HCT116 (cell line): ENCODE measurements around the gene PCDH19. TPM values are rescaled to one million over a fixed set of nuclear protein-coding genes. Genes with fewer than 3 reads are reported as not detected.

Experiments used
- ATAC-seq: fragments of 200-7000 bp; cut with Tn5 transposase; 2 replicates; pipeline ENCODE4 v1.9.1; 2020; ENCODE audit warnings: mild to moderate bottlenecking, moderate library complexity
- BruUV-seq: library from RNA; stranded (reverse); fragments of 400-500 nt; replicated peaks from 2 replicates; lab custom pipeline; 2021; lab: Mats Ljungman, UMichigan
- CTCF ChIA-PET: fragments of 300-600 bp; sonication (Branson Sonifier 250); formaldehyde crosslinking; loops from one replicate; lab custom pipeline; 2021; ENCODE audit warnings: antibody characterized with exemption; lab: Charles Lee
- POLR2A ChIA-PET: fragments of 300-600, 350-600 bp; sonication (Branson Sonifier 250); formaldehyde crosslinking; loops from one replicate; lab custom pipeline; 2021; ENCODE audit warnings: antibody characterized with exemption; lab: Charles Lee
- RAD21 ChIA-PET, 2 experiments: fragments of 300-600 bp; sonication (Branson Sonifier 250); formaldehyde crosslinking; loops; one replicate each; lab custom pipeline; 2023; ENCODE audit warnings: low total read pairs in 2 of 2; ENCODE audit not compliant: uncharacterized antibody in 2 of 2, unreplicated experiment in 2 of 2, low non-redundant PET in 1 of 2; lab: Charles Lee
- DNase-seq: peaks from one replicate; pipeline ENCODE4 v3.0.0-alpha.2; 2010; ENCODE audit warnings: low read depth, low spot score
- H2AFZ ChIP-seq: fragments of 200-600 bp; shearing (Covaris generic), sonication (generic); 2 replicates; pipeline ENCODE4 v1.6.1; 2017; ENCODE audit warnings: low read depth, mixed run types, mixed read lengths, antibody characterized with exemption, low read length; ENCODE audit not compliant: poor library complexity, severe bottlenecking
- H3K27ac ChIP-seq: 2 replicates; pipeline ENCODE4 v1.5.1; 2012; ENCODE audit warnings: low read depth, low read length
- H3K27me3 ChIP-seq: fragments of 200-600 bp; sonication (generic); 2 replicates; pipeline ENCODE4 v1.6.1; 2016; ENCODE audit warnings: mixed run types, low read length, mixed read lengths; ENCODE audit not compliant: insufficient read depth
- H3K36me3 ChIP-seq, 2 experiments: fragments of 200-500 bp in 1 of 2; fragments of 200-600 bp in 1 of 2; sonication (Bioruptor generic) in 1 of 2; sonication (generic) in 1 of 2; 2 replicates each; pipeline versions ENCODE4 v1.5.1 to v1.6.1; 2014 to 2016; ENCODE audit warnings: low read length in 2 of 2, inconsistent platforms in 1 of 2, mixed read lengths in 1 of 2, mixed run types in 1 of 2; ENCODE audit not compliant: insufficient read depth in 2 of 2, control insufficient read depth in 1 of 2
- H3K4me1 ChIP-seq, 2 experiments: fragments of 200-600 bp in 1 of 2; sonication (generic) in 1 of 2; 2 replicates each; pipeline versions ENCODE4 v1.5.1 to v1.6.1; 2012 to 2017; ENCODE audit warnings: low read length in 2 of 2, inconsistent platforms in 1 of 2, mild to moderate bottlenecking in 1 of 2, mixed read lengths in 1 of 2, mixed run types in 1 of 2, moderate library complexity in 1 of 2; ENCODE audit not compliant: insufficient read depth in 2 of 2, control insufficient read depth in 1 of 2
- H3K4me2 ChIP-seq: fragments of 200-600 bp; sonication (generic); 2 replicates; pipeline ENCODE4 v1.6.1; 2017; ENCODE audit warnings: mixed run types, low read length, mixed read lengths
- H3K4me3 ChIP-seq, 2 experiments: fragments of 200-600 bp in 1 of 2; sonication (generic) in 1 of 2; replicated peaks in 1 of 2; 2 replicates each; pipeline ENCODE4 v1.5.1; 2011 to 2016; ENCODE audit warnings: low read length in 2 of 2, control low read depth in 1 of 2, low read depth in 1 of 2, mild to moderate bottlenecking in 1 of 2, mixed read lengths in 1 of 2, mixed run types in 1 of 2
- H3K79me2 ChIP-seq: fragments of 200-600 bp; sonication (generic); 2 replicates; pipeline ENCODE4 v1.6.1; 2017; ENCODE audit warnings: mild to moderate bottlenecking, mixed run types, low read length, moderate library complexity, mixed read lengths; ENCODE audit not compliant: insufficient read depth
- H3K9ac ChIP-seq: fragments of 200-600 bp; sonication (generic); 2 replicates; pipeline ENCODE4 v1.6.1; 2016; ENCODE audit warnings: low read length, mixed read lengths
- H3K9me2 ChIP-seq: fragments of 200-600 bp; sonication (generic), shearing (Covaris generic); 2 replicates; pipeline ENCODE4 v1.6.1; 2017; ENCODE audit warnings: mixed run types, mild to moderate bottlenecking, moderate library complexity; ENCODE audit not compliant: insufficient read depth
- H3K9me3 ChIP-seq, 2 experiments: fragments of 200-500 bp in 1 of 2; fragments of 200-600 bp in 1 of 2; sonication (Bioruptor generic) in 1 of 2; sonication (generic) in 1 of 2; 2 replicates each; pipeline ENCODE4 v1.6.1; 2014 to 2017; ENCODE audit warnings: low read length in 2 of 2, mixed read lengths in 2 of 2, inconsistent platforms in 1 of 2, low read depth in 1 of 2, mild to moderate bottlenecking in 1 of 2, mixed run types in 1 of 2, moderate library complexity in 1 of 2; ENCODE audit not compliant: control insufficient read depth in 1 of 2, insufficient read depth in 1 of 2
- H4K20me1 ChIP-seq: fragments of 200-600 bp; sonication (generic), shearing (Covaris generic); 2 replicates; pipeline ENCODE4 v1.6.1; 2017; ENCODE audit warnings: mixed run types, mild to moderate bottlenecking, moderate library complexity; ENCODE audit not compliant: insufficient read depth
- CEBPB ChIP-seq: IDR thresholded peaks from 2 replicates; pipeline ENCODE4 v1.6.1; 2012; ENCODE audit warnings: low read depth
- EGR1 ChIP-seq: IDR thresholded peaks from 2 replicates; pipeline ENCODE4 v1.6.1; 2012; ENCODE audit warnings: low read depth
- EZH2 ChIP-seq: fragments of 200-600 bp; sonication (generic); IDR thresholded peaks from 2 replicates; pipeline ENCODE4 v1.6.1; 2017; ENCODE audit warnings: antibody characterized with exemption, mixed run types
- POLR2A ChIP-seq: IDR thresholded peaks from 2 replicates; pipeline ENCODE4 v1.7.0; 2011; ENCODE audit warnings: borderline replicate concordance; ENCODE audit not compliant: insufficient read depth, insufficient read length; ENCODE audit errors: extremely low read depth
- RAD21 ChIP-seq: IDR thresholded peaks from 2 replicates; pipeline ENCODE4 v1.6.1; 2012; ENCODE audit warnings: low read depth, mild to moderate bottlenecking
- SIN3A ChIP-seq: IDR thresholded peaks from 2 replicates; pipeline ENCODE4 v1.6.1; 2012; ENCODE audit warnings: low read depth
- SP1 ChIP-seq: IDR thresholded peaks from 2 replicates; pipeline ENCODE4 v1.6.1; 2012; ENCODE audit warnings: low read depth
- TCF7L2 ChIP-seq: IDR thresholded peaks from 2 replicates; pipeline ENCODE4 v1.7.0; 2011; ENCODE audit warnings: borderline replicate concordance, inconsistent platforms; ENCODE audit not compliant: insufficient read depth, insufficient read length; ENCODE audit errors: extremely low read depth
- ZFX ChIP-seq: fragments of 450-650 bp; IDR thresholded peaks from 2 replicates; pipeline ENCODE4 v1.6.1; 2017
- intact Hi-C: fragments of 100-400 bp; cut with micrococcal nuclease; formaldehyde crosslinking; loops from 2 replicates; pipeline ENCODE4 v1.10.0; 2022
- total RNA-seq: library from RNA; stranded (reverse); gene quantifications from one replicate; pipeline ENCODE4 v1.2.1, GENCODE V29; 2021; ENCODE audit not compliant: unreplicated experiment
- TF ChIP-seq, protein P1 (sequence below), 3 experiments: fragments of 200-600 bp in 1 of 3; sonication (generic) in 1 of 3; IDR thresholded peaks in 2 of 3; conservative IDR thresholded peaks in 1 of 3; 2 replicates each; pipeline ENCODE4 v1.5.1; 2012 to 2017; ENCODE audit warnings: low read depth in 2 of 3, low read length in 2 of 3, antibody characterized with exemption in 1 of 3, borderline replicate concordance in 1 of 3, control low read depth in 1 of 3, mild to moderate bottlenecking in 1 of 3, mixed read lengths in 1 of 3, mixed run types in 1 of 3, moderate library complexity in 1 of 3; ENCODE audit not compliant: insufficient read depth in 1 of 3
- TF ChIP-seq, protein P2 (sequence below): IDR thresholded peaks from 2 replicates; pipeline ENCODE4 v1.6.1; 2011; ENCODE audit warnings: mild to moderate bottlenecking, low read length, moderate library complexity; ENCODE audit not compliant: insufficient replicate concordance; ENCODE audit errors: extremely low read depth
- TF ChIP-seq, protein P3 (sequence below): IDR thresholded peaks from 2 replicates; pipeline ENCODE4 v1.6.1; 2012; ENCODE audit warnings: low read depth

Gene PCDH19
- total RNA-seq, 1 experiment from 2014 or later, result 0.32 TPM

DNA sequence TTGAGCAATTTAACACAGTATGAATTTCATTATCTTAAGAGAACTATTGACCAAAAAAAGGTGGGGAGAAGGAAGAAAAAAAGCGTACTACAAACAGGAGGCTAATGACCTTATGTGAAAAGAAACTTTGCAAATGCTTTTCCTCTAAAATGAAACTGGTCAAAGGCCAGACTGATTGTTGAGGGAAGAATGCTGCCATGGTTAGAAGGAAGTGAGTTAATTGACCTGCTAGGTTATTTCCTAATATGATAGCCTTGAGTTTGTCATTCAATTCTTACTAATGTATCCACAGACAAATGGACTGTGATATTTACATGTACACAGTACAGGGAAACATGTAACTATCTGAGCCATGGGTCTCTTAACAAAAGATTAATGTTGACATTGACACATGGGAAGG, 132.8 kb downstream of the PCDH19 start (continued):
- TF ChIP-seq, protein P1, sequence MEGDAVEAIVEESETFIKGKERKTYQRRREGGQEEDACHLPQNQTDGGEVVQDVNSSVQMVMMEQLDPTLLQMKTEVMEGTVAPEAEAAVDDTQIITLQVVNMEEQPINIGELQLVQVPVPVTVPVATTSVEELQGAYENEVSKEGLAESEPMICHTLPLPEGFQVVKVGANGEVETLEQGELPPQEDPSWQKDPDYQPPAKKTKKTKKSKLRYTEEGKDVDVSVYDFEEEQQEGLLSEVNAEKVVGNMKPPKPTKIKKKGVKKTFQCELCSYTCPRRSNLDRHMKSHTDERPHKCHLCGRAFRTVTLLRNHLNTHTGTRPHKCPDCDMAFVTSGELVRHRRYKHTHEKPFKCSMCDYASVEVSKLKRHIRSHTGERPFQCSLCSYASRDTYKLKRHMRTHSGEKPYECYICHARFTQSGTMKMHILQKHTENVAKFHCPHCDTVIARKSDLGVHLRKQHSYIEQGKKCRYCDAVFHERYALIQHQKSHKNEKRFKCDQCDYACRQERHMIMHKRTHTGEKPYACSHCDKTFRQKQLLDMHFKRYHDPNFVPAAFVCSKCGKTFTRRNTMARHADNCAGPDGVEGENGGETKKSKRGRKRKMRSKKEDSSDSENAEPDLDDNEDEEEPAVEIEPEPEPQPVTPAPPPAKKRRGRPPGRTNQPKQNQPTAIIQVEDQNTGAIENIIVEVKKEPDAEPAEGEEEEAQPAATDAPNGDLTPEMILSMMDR (IDR thresholded peaks at IDR 0.05 in 2 of 3, conservative IDR thresholded peaks at IDR 0.05 in 1 of 3; ENCODE audit: borderline replicate concordance in 1 of 3, insufficient read depth in 1 of 3, low read depth in 2 of 3, low read length in 2 of 3), result no peak
- TF ChIP-seq SP1, result no peak

DNA sequence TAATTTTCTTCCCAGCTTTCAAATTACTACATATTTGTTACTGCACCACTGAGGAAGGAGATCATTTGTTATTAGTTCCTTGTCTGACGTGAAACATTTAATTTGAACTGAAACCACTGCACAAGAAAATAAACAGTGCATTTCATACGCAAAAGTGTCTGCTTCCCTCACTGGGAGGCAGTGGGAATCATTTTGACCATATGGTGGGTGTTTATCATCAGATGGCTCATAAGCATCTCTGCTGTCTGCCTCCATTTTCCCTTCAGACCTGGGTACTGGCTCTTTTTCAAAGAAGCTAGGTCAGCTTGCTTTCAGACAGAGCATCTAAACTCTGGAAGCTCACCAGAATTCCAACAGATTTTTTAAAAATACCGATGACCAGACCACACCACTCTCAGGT, 135.2 kb downstream of the PCDH19 start:
- intact Hi-C loops, result no loop called here

More for the DNA sequence above, 135.2 kb downstream of the PCDH19 start:
- no peak for DNase-seq
- Histone ChIP-seq H3K9me3 (no peaks in the 10 kb centered on the region), H3K27me3 (no peaks in the 10 kb centered on the region), H3K4me2 (no peak overlapping the region), H3K9me2 (no peaks in the 10 kb centered on the region), H3K36me3 (no peaks in the 10 kb centered on the region), H3K79me2 (no peaks in the 10 kb centered on the region), H3K9ac (no peak overlapping the region), H4K20me1 (no peaks in the 10 kb centered on the region), H3K27ac (no peak overlapping the region), H2AFZ (no peak overlapping the region), H3K4me1 (no peaks in the 10 kb centered on the region), H3K4me3 (no peak overlapping the region)
- no peak for ATAC-seq
- TF ChIP-seq ZFX, result no peak
- TF ChIP-seq, protein P1 (IDR thresholded peaks at IDR 0.05 in 2 of 3, conservative IDR thresholded peaks at IDR 0.05 in 1 of 3; ENCODE audit: borderline replicate concordance in 1 of 3, insufficient read depth in 1 of 3, low read depth in 2 of 3, low read length in 2 of 3), result no peak
- TF ChIP-seq EZH2, result no peak
- no peak for TF ChIP-seq SIN3A
- TF ChIP-seq CEBPB, result no peak
- TF ChIP-seq, protein P2, sequence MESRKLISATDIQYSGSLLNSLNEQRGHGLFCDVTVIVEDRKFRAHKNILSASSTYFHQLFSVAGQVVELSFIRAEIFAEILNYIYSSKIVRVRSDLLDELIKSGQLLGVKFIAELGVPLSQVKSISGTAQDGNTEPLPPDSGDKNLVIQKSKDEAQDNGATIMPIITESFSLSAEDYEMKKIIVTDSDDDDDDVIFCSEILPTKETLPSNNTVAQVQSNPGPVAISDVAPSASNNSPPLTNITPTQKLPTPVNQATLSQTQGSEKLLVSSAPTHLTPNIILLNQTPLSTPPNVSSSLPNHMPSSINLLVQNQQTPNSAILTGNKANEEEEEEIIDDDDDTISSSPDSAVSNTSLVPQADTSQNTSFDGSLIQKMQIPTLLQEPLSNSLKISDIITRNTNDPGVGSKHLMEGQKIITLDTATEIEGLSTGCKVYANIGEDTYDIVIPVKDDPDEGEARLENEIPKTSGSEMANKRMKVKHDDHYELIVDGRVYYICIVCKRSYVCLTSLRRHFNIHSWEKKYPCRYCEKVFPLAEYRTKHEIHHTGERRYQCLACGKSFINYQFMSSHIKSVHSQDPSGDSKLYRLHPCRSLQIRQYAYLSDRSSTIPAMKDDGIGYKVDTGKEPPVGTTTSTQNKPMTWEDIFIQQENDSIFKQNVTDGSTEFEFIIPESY, result no peak
- no peak for TF ChIP-seq TCF7L2
- TF ChIP-seq POLR2A, result no peak
- no peak for TF ChIP-seq RAD21
- TF ChIP-seq SP1, result no peak
- no peak for TF ChIP-seq EGR1
- TF ChIP-seq, protein P3, sequence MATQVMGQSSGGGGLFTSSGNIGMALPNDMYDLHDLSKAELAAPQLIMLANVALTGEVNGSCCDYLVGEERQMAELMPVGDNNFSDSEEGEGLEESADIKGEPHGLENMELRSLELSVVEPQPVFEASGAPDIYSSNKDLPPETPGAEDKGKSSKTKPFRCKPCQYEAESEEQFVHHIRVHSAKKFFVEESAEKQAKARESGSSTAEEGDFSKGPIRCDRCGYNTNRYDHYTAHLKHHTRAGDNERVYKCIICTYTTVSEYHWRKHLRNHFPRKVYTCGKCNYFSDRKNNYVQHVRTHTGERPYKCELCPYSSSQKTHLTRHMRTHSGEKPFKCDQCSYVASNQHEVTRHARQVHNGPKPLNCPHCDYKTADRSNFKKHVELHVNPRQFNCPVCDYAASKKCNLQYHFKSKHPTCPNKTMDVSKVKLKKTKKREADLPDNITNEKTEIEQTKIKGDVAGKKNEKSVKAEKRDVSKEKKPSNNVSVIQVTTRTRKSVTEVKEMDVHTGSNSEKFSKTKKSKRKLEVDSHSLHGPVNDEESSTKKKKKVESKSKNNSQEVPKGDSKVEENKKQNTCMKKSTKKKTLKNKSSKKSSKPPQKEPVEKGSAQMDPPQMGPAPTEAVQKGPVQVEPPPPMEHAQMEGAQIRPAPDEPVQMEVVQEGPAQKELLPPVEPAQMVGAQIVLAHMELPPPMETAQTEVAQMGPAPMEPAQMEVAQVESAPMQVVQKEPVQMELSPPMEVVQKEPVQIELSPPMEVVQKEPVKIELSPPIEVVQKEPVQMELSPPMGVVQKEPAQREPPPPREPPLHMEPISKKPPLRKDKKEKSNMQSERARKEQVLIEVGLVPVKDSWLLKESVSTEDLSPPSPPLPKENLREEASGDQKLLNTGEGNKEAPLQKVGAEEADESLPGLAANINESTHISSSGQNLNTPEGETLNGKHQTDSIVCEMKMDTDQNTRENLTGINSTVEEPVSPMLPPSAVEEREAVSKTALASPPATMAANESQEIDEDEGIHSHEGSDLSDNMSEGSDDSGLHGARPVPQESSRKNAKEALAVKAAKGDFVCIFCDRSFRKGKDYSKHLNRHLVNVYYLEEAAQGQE, result no peak
- POLR2A ChIA-PET, result no interaction called here
- CTCF ChIA-PET, result no interaction called here
- RAD21 ChIA-PET, result no interaction called here
- no TSS peak for BruUV-seq
